ENCODE results near the gene MUS81. TPM values are rescaled to one million over a fixed set of nuclear protein-coding genes. Genes with fewer than 3 reads are reported as not detected.

MUS81 gene
- total and polyA plus RNA-seq, 10 of the 15 experiments (the other 5 are each of a cell fraction or from before 2014, with no cell fraction given) = 11.8 to 76.1 (median 48.4) TPM

- TF ChIP-seq TARDBP (IDR thresholded peaks at IDR 0.05; ENCODE audit: borderline replicate concordance) (0 out of 2 replicates have a peak, but pooled peaks have one; percentile 58), RELA (IDR thresholded peaks at IDR 0.05; ENCODE audit: borderline replicate concordance, partially characterized antibody) (peak; percentile 27), SMAD1 (IDR thresholded peaks at IDR 0.05; ENCODE audit: low read depth, partially characterized antibody) (no peak), EP300 (IDR thresholded peaks at IDR 0.05; ENCODE audit: borderline replicate concordance in 1 of 2, control insufficient read depth in 1 of 2, low read depth in 2 of 2, low read length in 2 of 2) (0 out of 4 replicates have a peak, but pooled peaks of 1 of the 2 experiments have one; percentile 8), RAD51 (IDR thresholded peaks at IDR 0.05) (no peak), NFXL1 (IDR thresholded peaks at IDR 0.05; ENCODE audit: borderline replicate concordance) (no peak), PAX5 (IDR thresholded peaks at IDR 0.05; ENCODE audit: borderline replicate concordance, low read depth, low read length) (no peak), EZH2 (IDR thresholded peaks at IDR 0.05; ENCODE audit: borderline replicate concordance, control insufficient read depth, low read depth, low read length) (no peak), CHD4 (IDR thresholded peaks at IDR 0.05) (no peak), CHD2 (IDR thresholded peaks at IDR 0.05; ENCODE audit: borderline replicate concordance, low read depth, low read length) (no peak), BHLHE40 (IDR thresholded peaks at IDR 0.05; ENCODE audit: borderline replicate concordance in 1 of 2, low read depth in 2 of 2, low read length in 1 of 2) (peak; percentile 68 to 86), BCL11A (IDR thresholded peaks at IDR 0.05; ENCODE audit: low read depth, low read length) (no peak), SMARCA5 (IDR thresholded peaks at IDR 0.05) (0 out of 2 replicates have a peak, but pooled peaks have one; percentile 48), SRF (IDR thresholded peaks at IDR 0.05; ENCODE audit: low read depth in 2 of 2, low read length in 2 of 2) (peak; percentile 98 to 99), RUNX3 (IDR thresholded peaks at IDR 0.05; ENCODE audit: low read length) (peak; percentile 54; the same call in 1 of the 2 replicates), BCLAF1 (IDR thresholded peaks at IDR 0.05) (peak; percentile 75; the same call in 1 of the 2 replicates)
- TF ChIP-seq, protein P1, sequence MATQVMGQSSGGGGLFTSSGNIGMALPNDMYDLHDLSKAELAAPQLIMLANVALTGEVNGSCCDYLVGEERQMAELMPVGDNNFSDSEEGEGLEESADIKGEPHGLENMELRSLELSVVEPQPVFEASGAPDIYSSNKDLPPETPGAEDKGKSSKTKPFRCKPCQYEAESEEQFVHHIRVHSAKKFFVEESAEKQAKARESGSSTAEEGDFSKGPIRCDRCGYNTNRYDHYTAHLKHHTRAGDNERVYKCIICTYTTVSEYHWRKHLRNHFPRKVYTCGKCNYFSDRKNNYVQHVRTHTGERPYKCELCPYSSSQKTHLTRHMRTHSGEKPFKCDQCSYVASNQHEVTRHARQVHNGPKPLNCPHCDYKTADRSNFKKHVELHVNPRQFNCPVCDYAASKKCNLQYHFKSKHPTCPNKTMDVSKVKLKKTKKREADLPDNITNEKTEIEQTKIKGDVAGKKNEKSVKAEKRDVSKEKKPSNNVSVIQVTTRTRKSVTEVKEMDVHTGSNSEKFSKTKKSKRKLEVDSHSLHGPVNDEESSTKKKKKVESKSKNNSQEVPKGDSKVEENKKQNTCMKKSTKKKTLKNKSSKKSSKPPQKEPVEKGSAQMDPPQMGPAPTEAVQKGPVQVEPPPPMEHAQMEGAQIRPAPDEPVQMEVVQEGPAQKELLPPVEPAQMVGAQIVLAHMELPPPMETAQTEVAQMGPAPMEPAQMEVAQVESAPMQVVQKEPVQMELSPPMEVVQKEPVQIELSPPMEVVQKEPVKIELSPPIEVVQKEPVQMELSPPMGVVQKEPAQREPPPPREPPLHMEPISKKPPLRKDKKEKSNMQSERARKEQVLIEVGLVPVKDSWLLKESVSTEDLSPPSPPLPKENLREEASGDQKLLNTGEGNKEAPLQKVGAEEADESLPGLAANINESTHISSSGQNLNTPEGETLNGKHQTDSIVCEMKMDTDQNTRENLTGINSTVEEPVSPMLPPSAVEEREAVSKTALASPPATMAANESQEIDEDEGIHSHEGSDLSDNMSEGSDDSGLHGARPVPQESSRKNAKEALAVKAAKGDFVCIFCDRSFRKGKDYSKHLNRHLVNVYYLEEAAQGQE (IDR thresholded peaks at IDR 0.05; ENCODE audit: low read depth, low read length) = no peak
- TF ChIP-seq, protein P2, sequence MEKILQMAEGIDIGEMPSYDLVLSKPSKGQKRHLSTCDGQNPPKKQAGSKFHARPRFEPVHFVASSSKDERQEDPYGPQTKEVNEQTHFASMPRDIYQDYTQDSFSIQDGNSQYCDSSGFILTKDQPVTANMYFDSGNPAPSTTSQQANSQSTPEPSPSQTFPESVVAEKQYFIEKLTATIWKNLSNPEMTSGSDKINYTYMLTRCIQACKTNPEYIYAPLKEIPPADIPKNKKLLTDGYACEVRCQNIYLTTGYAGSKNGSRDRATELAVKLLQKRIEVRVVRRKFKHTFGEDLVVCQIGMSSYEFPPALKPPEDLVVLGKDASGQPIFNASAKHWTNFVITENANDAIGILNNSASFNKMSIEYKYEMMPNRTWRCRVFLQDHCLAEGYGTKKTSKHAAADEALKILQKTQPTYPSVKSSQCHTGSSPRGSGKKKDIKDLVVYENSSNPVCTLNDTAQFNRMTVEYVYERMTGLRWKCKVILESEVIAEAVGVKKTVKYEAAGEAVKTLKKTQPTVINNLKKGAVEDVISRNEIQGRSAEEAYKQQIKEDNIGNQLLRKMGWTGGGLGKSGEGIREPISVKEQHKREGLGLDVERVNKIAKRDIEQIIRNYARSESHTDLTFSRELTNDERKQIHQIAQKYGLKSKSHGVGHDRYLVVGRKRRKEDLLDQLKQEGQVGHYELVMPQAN (conservative IDR thresholded peaks at IDR 0.05) = peak; percentile 89; the same call in 1 of the 2 replicates
These were observed 40.1 kb downstream of the MUS81 start, which contains the start of gene FOSL1 (continued) for GRCh38 chr11:65900125-65900898.
